GM19239 (cell line): ENCODE measurements around the gene SLC17A2.
"Not testable (repeated sequence)": the region's sequence is repeated elsewhere in the genome, so short reads cannot be mapped to it uniquely, and the experiment has no call there.

ENCODE experiments used
- DNase-seq: peaks from one replicate; pipeline ENCODE4 v3.0.0; 2011; ENCODE audit warnings: low spot score; ENCODE audit not compliant: insufficient read length
- FAIRE-seq: peaks from 2 replicates; lab custom pipeline; 2011; peaks lifted over from hg19 to GRCh38; lab: Jason Lieb, UNC

Gene SLC17A2

GRCh38 chr6:25953733-25954132 is 23.2 kb upstream of the SLC17A2 start:
- FAIRE-seq (no peak), DNase-seq (no peak)

- FAIRE-seq: no peak
- DNase-seq: no peak
These were observed 22.0 kb upstream of the SLC17A2 start for GRCh38 chr6:25952535-25952934.

- no peak for FAIRE-seq
- DNase-seq: no peak
These were observed 21.0 kb upstream of the SLC17A2 start for GRCh38 chr6:25951296-25952032.

GRCh38 chr6:25950297-25950696 is 19.8 kb upstream of the SLC17A2 start:
- no peak for DNase-seq
- no peak for FAIRE-seq

- FAIRE-seq: no peak
- DNase-seq: no peak
These were observed 19.2 kb upstream of the SLC17A2 start for GRCh38 chr6:25949695-25950094.

GRCh38 chr6:25947492-25947891 is 17.0 kb upstream of the SLC17A2 start:
- not testable (repeated sequence) for FAIRE-seq, DNase-seq

GRCh38 chr6:25946631-25947030 is 16.1 kb upstream of the SLC17A2 start:
- FAIRE-seq (no peak), DNase-seq (no peak)

- FAIRE-seq, DNase-seq: not testable (repeated sequence)
These were observed 15.2 kb upstream of the SLC17A2 start for GRCh38 chr6:25945738-25946137.

- DNase-seq (no peak), FAIRE-seq (peak; percentile 75)
These were observed 14.4 kb upstream of the SLC17A2 start for GRCh38 chr6:25944688-25945574.

GRCh38 chr6:25943887-25944286 is 13.4 kb upstream of the SLC17A2 start:
- FAIRE-seq: no peak
- no peak for DNase-seq

- FAIRE-seq: peak; percentile 92
- peak; percentile 13 for DNase-seq
These were observed 12.2 kb upstream of the SLC17A2 start for GRCh38 chr6:25942561-25943147.

GRCh38 chr6:25939593-25939992 is 9.1 kb upstream of the SLC17A2 start:
- FAIRE-seq: no peak
- DNase-seq: no peak

- FAIRE-seq (no peak), DNase-seq (no peak)
These were observed 5.5 kb upstream of the SLC17A2 start for GRCh38 chr6:25935953-25936352.

- FAIRE-seq: no peak
- no peak for DNase-seq
These were observed 4.3 kb upstream of the SLC17A2 start for GRCh38 chr6:25934735-25935313.

GRCh38 chr6:25934156-25934555 is 3.7 kb upstream of the SLC17A2 start:
- DNase-seq (no peak), FAIRE-seq (no peak)

GRCh38 chr6:25931411-25931709 is 869 bp upstream of the SLC17A2 start:
- FAIRE-seq: no peak
- no peak for DNase-seq

- not testable (repeated sequence) for DNase-seq, FAIRE-seq
These were observed 706 bp downstream of the SLC17A2 start for GRCh38 chr6:25929785-25930184.

GRCh38 chr6:25928562-25929324 is 1.7 kb downstream of the SLC17A2 start:
- DNase-seq (no peak), FAIRE-seq (no peak)

GRCh38 chr6:25927756-25928216 is 2.7 kb downstream of the SLC17A2 start:
- FAIRE-seq (no peak), DNase-seq (no peak)

- DNase-seq (no peak), FAIRE-seq (no peak)
These were observed 3.3 kb downstream of the SLC17A2 start for GRCh38 chr6:25927178-25927577.
